GM19351 (cell line): Measurements from ENCODE around the gene C6orf89.
"Not testable (repeated sequence)": the region's sequence is repeated elsewhere in the genome, so short reads cannot be mapped to it uniquely, and the experiment has no call there.

Experiments
- ATAC-seq: cut with Tn5 transposase; IDR thresholded peaks from one replicate; pipeline ENCODE4 v1.9.1; 2021; ENCODE audit warnings: mild to moderate bottlenecking, moderate library complexity; ENCODE audit not compliant: unreplicated experiment

C6orf89 gene

GRCh38 chr6:36886950-36887618, 1.3 kb downstream of the C6orf89 start:
- ATAC-seq, result no peak

- ATAC-seq, result no peak
Observed at GRCh38 chr6:36888115-36888643, 2.4 kb downstream of the C6orf89 start.

- ATAC-seq, result no peak
Observed at GRCh38 chr6:36888654-36889481, 3.1 kb downstream of the C6orf89 start.

- no peak for ATAC-seq
Observed at GRCh38 chr6:36890112-36890663, 4.4 kb downstream of the C6orf89 start.

GRCh38 chr6:36891153-36891552, 5.4 kb downstream of the C6orf89 start:
- not testable (repeated sequence) for ATAC-seq

- no peak for ATAC-seq
Observed at GRCh38 chr6:36893976-36894932, 8.5 kb downstream of the C6orf89 start.

GRCh38 chr6:36897609-36898008, 11.9 kb downstream of the C6orf89 start:
- ATAC-seq, result no peak

GRCh38 chr6:36904114-36904513, 18.4 kb downstream of the C6orf89 start:
- ATAC-seq, result no peak

- ATAC-seq, result no peak
Observed at GRCh38 chr6:36904851-36905393, 19.2 kb downstream of the C6orf89 start.

GRCh38 chr6:36906539-36907325, 21.0 kb downstream of the C6orf89 start:
- ATAC-seq, result no peak

- ATAC-seq, result no peak
Observed at GRCh38 chr6:36907781-36908180, 22.0 kb downstream of the C6orf89 start.

GRCh38 chr6:36908747-36909146, 23.0 kb downstream of the C6orf89 start:
- ATAC-seq, result no peak

- ATAC-seq, result no peak
Observed at GRCh38 chr6:36912030-36912454, 26.3 kb downstream of the C6orf89 start.

GRCh38 chr6:36912586-36912985, 26.8 kb downstream of the C6orf89 start:
- ATAC-seq, result peak; percentile 87

- ATAC-seq, result peak; percentile 16
Observed at GRCh38 chr6:36913082-36913481, 27.3 kb downstream of the C6orf89 start.

GRCh38 chr6:36914227-36914794, 28.6 kb downstream of the C6orf89 start:
- ATAC-seq, result no peak

- no peak for ATAC-seq
Observed at GRCh38 chr6:36915599-36915998, 29.8 kb downstream of the C6orf89 start.

GRCh38 chr6:36916126-36916525, 30.4 kb downstream of the C6orf89 start:
- ATAC-seq, result no peak

- no peak for ATAC-seq
Observed at GRCh38 chr6:36917541-36918193, 31.9 kb downstream of the C6orf89 start.
